NCI-H2081 treated with DMSO at 0.1 percent for 48 hours (cell line): ENCODE data around the gene CSRP1.
"Not testable (repeated sequence)": the region's sequence is repeated elsewhere in the genome, so short reads cannot be mapped to it uniquely, and the experiment has no call there.

ENCODE experiments used
- DNase-seq: peaks from one replicate; lab custom pipeline; 2025; lab: John Stamatoyannopoulos, UW

The CSRP1 gene

DNA sequence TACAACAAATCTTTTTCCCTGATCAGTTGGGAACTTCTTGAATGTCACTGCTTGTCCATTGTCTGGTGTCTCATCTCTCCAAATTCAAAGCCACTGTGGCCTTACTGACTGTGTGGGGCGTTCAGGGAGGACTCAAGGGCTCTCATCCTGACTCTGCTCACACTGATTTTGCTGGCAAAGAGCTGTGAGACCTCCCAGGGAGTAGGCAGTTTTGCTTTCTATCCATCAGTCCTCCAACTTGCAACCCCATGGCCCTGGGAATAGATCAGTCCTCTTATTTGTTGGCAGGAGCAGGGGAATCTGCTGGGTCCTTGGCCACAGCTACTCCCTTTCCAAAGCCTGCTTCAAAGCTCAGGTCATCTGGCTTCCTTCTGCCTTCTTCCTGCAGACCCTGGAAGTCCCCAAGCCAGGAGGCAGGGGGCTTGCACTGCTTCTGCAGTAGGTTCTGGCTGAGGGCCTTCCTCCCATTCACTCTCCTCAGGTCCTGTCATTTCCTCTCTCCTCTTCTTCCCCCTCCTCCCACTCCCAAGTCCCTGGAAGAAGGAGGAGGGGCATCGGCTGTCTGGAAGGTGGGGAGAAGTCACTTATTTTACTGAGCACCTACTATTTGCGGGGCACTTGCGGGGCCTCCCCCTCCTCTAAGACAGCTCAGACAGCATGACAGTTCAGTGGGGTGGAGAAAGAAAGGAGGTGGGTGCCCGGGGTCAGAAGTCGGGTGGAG is 31.1 kb upstream of the CSRP1 start:
- DNase-seq, result no peak

DNA sequence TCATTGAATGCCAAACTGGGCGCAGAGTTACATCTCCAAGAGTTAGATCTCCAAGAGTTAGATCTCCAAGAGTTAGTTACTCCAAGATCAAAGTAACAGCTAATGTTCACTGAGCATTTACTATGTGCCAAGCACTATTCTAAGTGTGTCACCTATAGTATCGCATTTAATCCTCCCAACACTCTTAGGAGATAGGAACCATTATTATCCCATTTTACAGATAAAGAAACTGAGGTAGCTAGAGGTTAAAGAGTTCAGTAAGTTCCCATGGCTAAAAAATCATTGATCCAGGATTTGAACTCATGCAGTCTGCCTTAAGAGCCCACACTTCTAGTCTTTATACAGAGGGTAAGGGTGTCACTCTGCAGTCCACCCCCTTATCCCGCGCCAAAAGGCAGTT is 30.5 kb upstream of the CSRP1 start:
- DNase-seq, result no peak

DNA sequence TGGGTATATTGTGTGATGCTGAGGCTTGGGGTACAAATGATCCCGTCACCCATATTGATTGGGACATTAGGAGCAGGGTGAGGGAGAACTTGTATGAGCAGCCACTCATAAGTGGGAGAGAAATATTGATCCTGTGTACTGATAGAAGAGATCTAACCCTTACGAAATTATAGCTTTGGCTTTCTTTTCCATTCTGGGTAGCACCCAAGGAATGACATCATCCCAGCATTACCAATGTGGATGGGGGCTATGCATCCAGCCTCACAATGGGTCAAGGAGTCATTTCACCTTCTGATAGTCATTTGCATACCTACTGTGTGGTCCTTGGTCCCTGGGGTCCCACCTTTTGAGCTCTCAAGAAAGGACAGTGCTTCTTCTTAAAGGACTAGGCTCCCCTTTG is 30.1 kb upstream of the CSRP1 start:
- no peak for DNase-seq

DNA sequence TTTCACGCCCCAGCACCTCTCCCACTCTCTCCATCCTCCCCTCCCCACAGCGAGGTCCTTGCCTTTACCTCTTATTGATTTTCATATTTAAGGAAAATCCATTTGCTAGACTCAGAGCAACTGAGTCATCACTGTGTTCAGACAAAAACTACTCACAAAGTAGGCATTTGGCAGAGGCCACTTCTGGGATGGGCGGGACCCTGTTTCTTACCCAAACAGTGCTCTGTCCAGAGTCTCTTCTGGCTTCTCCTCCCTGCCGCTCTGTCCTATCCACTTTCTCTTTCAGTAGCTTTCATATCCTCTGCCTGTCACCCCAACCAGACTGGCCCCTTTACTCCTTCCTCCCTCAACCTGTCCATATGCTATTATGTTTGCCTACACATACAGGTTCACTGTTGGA is 29.6 kb upstream of the CSRP1 start:
- no peak for DNase-seq

DNA sequence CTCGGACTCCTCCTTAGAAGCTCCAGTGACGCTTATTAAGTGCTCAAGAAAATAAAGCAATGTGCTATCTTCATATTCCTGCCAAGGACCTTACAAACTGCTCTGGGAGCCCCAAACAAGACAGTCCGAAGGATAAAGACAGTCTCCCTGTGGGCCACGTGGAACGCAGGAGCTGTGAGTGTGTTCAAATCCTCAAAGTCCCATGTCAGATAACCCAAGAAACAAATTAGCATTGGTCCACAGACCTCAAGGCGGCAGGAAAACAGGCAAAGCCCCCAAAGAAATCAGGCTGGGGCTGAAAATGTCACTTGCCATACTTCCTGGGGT is 29.0 kb upstream of the CSRP1 start:
- no peak for DNase-seq

DNA sequence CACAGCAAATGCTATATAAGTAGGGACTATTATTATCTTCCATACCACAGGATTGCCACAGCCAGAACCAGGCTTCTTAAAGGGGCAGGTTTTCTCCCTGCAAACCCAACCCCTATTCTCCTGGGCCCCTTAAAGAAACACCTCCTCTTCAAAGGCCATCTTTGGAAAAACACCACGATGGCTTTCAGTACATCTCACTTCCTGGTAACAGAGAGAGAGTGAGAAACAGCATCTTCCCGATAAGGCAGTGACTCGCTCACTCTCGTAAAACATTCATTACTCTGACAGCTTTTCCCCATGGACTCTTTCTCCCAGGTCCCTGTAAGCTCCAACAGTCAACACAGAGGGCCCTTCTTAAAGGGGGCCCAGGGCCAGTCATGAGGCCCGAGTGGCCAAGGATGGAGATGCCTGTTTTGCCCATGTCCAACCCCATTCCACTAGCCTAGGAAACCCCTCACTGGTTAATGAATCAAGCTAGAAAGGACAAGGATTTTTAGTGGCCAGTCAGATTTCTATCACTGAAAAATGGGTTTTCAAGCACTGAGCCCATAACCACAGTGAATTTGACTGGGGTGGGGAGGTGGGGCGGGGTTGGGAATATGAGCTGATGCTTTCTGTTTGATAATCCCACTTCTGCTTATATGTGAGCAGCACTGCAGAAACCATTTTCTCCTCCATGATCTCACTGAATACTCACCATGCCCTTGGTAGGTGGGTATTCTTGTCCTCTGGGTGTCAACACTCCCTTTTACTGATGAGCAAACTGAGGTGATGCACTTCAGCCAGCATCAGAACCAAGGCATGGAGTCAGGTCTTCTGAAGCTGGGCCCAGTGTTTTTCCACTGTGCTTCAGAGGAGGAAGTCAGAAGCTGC is 28.4 kb upstream of the CSRP1 start:
- no peak for DNase-seq

DNA sequence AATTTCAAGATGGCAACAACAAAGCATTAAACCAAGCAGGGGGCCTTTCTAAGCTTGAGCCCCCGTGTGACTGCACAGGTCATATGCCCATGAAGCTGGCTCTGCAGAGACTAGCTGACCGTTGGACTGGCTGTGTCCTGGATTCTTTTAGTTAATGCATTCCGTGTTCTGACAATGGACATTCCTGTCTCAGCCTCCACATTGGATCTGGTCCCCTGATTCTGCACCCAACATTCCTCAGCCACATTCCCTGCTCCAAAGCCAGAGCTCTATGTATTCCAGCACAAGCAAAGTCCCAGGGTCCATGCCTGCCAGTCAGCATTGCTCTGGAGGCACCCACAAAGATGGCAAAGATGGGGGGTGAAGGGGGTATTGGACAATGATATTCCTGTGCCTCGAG is 26.9 kb upstream of the CSRP1 start:
- DNase-seq, result no peak

DNA sequence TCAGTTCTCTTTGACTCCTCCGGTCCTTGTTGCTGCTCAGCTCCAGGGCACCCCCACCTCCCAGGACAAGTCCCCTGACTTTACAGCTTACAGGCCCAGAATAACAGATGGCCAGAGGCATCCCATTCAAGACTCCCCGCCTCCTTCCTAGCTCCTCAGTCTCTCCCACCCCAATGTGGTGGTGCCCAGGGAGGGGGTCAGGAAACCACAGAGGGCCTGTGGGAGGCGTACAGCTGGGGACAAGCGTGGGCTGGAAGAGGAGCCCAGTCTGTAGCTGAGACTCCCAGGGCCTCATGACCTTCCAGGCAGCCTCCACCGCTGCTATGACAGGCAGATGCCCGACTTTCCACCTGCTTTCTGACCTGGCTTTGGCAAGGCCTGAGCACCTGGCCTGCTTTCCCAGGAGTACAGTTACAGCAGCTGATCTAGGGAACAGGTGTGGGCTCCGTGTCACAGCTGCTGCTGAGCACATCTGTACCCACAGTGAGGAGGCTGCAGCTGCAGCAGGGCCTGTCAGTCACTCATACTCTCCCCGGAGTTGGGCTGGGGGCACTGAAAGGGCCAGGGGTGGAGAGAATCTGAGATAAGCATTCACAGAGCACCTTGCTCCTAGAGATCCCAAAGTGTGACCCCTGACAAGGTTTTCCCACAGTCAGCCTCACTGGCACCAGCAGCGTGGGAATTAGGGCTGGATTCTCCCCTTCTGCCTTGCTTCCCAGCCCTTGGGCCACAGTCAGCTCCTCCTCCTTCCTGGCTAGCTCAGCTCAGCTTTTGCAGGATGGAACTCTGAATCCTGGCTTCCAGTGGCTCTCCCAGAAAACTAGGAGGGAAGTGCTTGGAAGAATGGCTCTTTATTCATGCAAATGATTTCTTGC is 24.9 kb upstream of the CSRP1 start:
- no peak for DNase-seq

DNA sequence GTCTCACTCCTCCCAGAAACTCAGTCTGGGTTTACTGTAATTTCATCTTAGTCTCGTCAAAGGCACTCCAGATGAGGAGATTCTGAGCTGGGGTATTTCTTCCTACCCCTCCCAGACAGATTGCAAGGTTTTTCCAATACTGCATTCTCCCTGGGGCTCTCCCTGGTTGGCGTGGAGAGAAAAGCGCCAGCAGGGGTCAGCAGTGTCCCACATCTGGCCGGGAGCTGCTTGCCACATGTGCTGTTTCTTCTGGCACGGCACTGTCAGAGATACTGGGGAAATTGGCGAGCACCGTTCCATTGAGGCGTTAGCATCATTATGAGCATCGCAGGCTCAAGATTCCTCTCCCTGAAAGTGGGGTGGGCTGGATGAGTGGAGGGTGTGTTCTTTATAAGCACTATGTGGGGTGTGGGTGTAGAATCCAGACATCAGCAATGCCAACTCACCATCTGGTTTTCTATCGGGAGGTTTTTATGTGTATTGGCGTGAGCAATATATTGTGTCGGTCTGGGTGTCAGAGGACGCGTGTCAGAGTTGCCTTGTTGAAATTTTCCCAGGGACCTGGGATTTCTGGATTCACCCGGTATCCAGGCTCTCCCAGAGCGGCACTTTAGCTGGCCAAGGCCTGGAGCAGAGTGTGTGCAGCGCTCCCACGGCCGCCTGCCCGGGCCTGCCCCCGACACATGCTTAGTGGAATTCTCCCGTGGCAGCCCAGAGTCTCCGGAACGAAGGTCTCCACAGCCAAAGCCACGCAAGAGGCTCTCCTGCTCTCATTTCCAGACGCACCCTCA is 24.0 kb upstream of the CSRP1 start:
- DNase-seq, result peak; percentile 59

DNA sequence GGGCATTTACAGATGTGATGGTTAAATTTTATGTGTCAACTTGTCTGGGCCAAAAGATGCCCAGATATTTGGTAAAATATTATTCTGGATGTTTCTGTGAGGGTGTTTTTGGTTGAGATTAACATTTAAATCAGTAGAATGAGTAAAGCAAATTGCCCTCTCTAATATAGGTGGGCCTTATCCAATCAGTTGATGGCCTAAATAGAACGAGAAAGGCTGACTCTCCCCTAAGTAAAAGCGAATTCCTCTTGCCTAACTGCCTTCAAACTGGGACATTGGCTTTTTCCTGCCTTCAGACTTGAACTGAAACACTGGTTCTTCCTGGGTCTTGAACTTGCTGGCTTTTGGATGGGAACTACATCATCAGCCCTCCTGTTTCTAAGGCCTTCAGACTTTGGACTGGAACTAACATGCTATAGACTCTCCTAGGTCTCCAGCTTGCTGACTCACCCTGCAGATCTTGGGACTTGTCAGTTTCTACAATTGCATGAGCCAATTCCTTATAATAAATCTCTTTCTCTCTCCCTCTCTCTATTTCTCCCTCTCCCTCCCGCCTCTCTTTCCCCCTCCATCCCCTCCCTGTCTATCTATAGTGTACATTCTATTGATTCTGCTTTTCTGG is 21.8 kb upstream of the CSRP1 start:
- DNase-seq, result no peak

DNA sequence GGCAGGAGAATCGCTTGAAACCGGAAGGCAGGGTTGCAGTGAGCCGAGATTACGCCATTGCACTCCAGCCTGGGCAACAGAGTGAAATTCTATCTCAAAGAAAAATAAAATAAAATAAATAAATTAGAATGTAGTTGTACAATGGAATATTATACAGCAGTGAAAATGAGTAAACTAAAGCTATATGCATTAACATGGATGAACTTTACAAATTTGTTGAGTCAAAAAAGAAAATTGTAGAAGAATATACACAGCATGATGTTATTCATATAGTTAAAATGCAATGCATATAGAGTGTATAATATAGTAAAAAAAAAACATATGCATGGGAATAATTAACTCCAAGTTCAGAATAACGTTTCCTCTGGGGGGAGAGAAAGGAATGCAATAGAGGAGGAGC is 21.0 kb upstream of the CSRP1 start:
- no peak for DNase-seq

DNA sequence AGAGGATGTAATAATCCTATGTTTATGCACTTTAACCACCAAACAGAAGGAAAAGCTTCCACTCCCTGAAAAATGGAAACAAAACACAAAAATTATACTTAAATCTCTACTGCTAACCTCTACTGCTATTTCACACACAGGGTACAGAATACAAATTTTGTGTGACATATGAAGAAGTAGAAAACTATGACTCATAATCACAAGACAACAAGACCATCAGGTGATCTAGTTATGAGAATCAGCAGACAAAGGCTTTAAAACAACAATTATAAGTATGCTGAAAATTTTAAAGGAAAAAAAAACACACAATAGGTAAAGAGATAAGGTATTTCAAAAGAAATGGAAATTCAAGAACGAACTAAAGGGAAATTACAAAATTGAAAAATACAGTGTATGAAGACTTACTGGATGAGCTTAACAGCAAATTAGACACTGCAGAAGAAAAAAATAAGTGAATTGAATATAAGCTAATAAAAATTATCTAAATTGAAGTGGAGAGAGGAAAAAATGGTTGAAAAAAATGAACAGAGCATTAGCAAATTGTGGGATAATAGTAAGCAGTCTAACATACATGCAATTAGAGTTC is 18.4 kb upstream of the CSRP1 start:
- DNase-seq, result no peak

DNA sequence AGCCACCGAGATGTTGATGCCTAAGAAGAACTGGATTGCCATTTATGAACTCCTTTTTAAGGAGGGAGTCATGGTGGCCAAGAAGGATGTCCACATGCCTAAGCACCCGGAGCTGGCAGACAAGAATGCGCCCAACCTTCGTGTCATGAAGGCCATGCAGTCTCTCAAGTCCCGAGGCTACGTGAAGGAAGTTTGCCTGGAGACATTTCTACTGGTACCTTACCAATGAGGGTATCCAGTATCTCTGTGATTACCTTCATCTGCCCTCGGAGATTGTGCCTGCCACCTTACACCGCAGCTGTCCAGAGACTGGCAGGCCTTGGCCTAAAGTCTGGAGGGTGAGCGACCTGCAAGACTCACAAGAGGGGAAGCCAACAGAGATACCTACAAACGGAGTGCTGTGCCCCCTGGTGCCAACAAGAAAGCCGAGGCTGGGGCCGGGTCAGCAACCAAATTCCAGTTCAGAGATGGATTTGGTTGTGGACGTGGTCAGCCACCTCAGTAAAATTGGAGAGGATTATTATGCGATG is 13.2 kb upstream of the CSRP1 start:
- DNase-seq, result not testable (repeated sequence)

DNA sequence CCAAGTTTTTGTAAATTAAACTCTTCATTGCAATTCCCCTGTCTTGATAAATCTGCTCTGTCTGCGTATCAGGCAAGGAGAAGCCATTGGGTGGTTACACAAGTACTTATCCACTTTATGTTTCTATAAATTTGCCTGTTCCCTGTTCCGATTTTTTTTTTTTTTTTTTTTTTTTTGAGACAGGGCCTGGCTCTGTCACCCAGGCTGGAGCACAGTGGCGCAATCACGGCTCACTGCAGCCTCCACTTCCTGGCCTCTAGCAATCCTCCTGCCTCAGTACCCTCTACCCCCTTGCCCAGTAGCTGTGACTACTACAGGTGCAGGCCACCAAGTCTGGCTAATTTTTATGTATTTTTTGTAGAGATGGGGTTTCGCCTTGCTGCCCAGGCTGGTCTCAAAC is 11.1 kb upstream of the CSRP1 start:
- DNase-seq, result no peak

DNA sequence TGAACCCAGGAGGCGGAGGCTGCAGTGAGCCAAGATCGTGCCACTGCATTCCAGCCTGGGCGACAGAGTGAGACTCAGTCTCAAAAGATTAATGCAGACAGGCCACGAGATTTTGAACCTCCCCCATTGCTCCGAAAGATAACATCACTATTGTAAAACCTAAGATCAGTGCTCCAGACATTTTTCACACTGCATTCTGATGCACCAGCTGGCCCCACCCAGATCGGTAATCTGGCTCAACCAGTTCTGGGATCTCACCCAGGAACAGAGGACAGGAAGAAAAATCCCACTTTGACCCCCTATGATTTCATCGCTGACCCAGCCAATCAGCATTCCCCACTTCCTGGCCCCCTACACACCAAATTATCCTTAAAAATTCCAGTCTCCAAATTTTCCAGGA is 10.7 kb upstream of the CSRP1 start:
- no peak for DNase-seq

DNA sequence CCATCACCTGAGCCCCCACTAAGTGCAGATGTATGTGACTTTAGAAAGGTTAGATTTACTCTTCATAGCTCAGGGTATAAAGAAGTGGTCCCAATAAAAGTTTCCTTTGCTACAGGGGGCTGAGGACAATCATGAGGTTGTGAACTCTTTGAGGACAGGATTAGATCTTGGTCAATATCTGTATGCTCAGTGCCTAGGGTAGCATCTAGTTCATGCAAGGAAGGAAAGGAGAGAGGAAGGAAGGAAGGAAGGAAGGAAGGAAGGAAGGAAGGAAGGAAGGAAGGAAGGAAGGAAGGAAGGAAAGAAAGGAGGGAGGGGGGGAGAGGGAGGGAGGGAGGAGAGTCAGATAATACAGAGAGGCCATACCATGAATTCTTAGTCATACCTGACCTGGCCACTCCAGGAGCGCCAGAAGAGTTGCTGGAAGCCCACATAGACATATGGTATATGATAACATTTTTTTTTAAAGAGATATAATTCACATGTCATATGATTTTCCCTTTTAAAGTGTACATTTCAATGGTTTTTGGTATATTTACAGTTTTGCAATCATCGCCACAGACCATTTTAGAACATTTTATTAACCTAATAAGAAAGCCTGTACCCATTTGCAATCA is 9.7 kb upstream of the CSRP1 start:
- no peak for DNase-seq

DNA sequence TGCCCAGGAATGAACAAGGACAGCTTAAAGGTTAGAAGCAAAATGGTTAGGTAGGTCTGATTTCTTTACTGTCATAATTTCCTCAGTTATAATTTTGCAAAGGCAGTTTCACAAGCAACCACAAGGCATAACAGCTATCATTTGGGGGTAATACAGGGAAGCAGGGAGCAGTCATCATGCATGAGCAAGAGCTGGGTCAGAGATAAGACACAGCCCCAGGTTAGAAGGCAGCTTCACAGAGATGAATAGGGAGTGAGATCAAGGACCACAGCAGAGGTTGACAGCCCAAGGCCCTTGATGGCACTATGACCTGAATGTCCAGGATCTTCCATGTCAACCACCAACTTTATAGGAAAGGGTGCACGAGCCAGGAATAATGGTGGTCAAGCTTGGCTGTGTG is 9.0 kb upstream of the CSRP1 start:
- no peak for DNase-seq

DNA sequence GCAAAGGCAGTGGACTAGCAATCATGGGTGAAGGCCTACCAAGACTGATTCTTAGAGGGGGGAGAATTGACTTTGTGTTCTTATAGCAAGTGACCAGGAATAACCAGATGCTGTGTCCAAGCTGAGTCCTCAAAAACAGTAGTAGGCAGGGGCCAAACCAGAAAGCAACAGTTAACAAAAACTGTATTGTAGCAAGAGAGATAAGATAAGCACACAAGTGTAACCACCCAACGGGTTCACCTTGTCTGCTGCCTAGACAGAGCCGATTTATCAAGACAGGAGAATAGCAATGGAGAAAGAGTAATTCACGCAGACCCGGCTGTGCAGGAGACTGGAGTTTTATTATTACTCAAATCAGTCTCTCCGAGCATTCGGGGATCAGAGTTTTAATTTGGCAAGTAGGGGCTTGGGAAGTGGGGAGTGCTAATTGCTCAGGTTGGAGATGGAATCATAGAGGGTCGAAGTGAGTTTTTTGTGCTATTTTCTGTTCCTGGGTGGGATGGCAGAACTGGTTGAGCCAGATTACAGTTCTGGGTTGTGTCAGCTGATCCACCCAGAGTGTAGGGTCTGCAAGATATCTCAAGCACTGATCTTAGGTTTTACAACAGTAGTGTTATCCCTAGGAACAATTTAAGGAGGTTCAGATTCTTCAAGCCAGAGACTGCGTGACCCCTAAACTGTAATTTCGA is 8.3 kb upstream of the CSRP1 start:
- no peak for DNase-seq

DNA sequence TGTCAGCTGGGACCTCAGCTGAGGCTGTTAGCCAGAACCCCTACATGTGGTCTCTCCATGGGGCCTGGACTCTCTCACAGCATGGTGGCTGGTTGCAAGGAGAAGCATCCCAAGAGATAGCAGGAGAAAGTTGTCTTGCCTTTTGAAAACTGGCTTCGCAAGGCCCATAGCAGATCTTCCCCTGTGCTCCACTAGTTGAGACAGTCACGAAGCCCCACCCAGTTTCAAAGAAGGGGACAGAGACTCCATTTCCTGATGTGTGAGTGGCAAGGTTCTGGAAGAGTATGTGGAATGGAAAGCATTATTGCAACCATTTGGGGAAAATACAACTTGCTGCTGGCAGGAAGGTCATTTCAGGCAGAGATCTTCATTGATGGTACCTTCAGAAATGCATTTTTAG is 7.5 kb upstream of the CSRP1 start:
- no peak for DNase-seq
